HepG2 (cell line): ENCODE data around the gene MTRF1. TPM values are rescaled to one million over a fixed set of nuclear protein-coding genes. Genes with fewer than 3 reads are reported as not detected.

ENCODE experiments used
- ATAC-seq: fragments of 200-7000 bp; cut with Tn5 transposase; 3 replicates; pipeline ENCODE4 v1.9.1; 2020; ENCODE audit warnings: mild to moderate bottlenecking, moderate library complexity
- BruUV-seq: library from RNA; stranded (reverse); fragments of 400-500 nt; replicated peaks from 2 replicates; lab custom pipeline; 2021; lab: Mats Ljungman, UMichigan
- CTCF ChIA-PET: fragments of 300-600 bp; formaldehyde crosslinking; extraction: SDS; loops from one replicate; lab custom pipeline; 2021; ENCODE audit warnings: low total read pairs, inconsistent platforms, low intra/inter-chr PET ratio; lab: Yijun Ruan, JAX
- POLR2A ChIA-PET: fragments of 350-600 bp; sonication (Branson Sonifier 250); formaldehyde crosslinking; loops from one replicate; lab custom pipeline; 2020; ENCODE audit warnings: antibody characterized with exemption, inconsistent platforms; lab: Yijun Ruan, JAX
- DNase-seq: peaks from one replicate; pipeline ENCODE4 v3.0.0-alpha.2; 2015; ENCODE audit warnings: low spot score
- FAIRE-seq: peaks from 3 replicates; lab custom pipeline; 2011; peaks lifted over from hg19 to GRCh38; lab: Jason Lieb, UNC
- H2AFZ ChIP-seq: one replicate; pipeline ENCODE4 v1.6.1; 2011; ENCODE audit warnings: low read length, inconsistent platforms
- H3K27ac ChIP-seq: fragments of 300-600 bp; 3 replicates; pipeline ENCODE4 v1.8.0; 2011; ENCODE audit warnings: mixed run types, mild to moderate bottlenecking, mixed read lengths, low read length, inconsistent platforms; ENCODE audit not compliant: insufficient read depth; ENCODE audit errors: extremely low read length
- H3K27me3 ChIP-seq, 2 experiments: fragments of 200-600 bp in 1 of 2; 2 replicates in 1 of 2; 3 replicates in 1 of 2; pipeline versions ENCODE4 v1.6.0 to v1.8.0; 2011; ENCODE audit warnings: low read length in 2 of 2, mild to moderate bottlenecking in 2 of 2, moderate library complexity in 2 of 2, inconsistent platforms in 1 of 2; ENCODE audit not compliant: insufficient read depth in 2 of 2, control insufficient read depth in 1 of 2
- H3K36me3 ChIP-seq, 2 experiments: fragments of 200-600 bp in 1 of 2; replicated peaks in 1 of 2; 2 replicates in 1 of 2; 3 replicates in 1 of 2; pipeline versions ENCODE4 v1.5.1 to v1.8.0; 2011; ENCODE audit warnings: low read length in 2 of 2, inconsistent platforms in 1 of 2; ENCODE audit not compliant: insufficient read depth in 2 of 2, control insufficient read depth in 1 of 2
- H3K4me1 ChIP-seq: 2 replicates; pipeline ENCODE4 v1.5.1; 2012; ENCODE audit warnings: low read length, inconsistent platforms; ENCODE audit not compliant: insufficient read depth
- H3K4me2 ChIP-seq: 2 replicates; pipeline ENCODE4 v1.6.0; 2011; ENCODE audit warnings: low read depth, low read length, inconsistent platforms
- H3K4me3 ChIP-seq, 3 experiments: fragments of 200-600 bp in 1 of 3; sonication (generic), shearing (Covaris generic) in 1 of 3; replicated peaks in 1 of 3; 2 replicates each; pipeline ENCODE4 v1.5.1; 2011 to 2016; ENCODE audit warnings: low read length in 3 of 3, inconsistent platforms in 2 of 3, low read depth in 2 of 3, mild to moderate bottlenecking in 2 of 3, control low read depth in 1 of 3, mixed read lengths in 1 of 3; ENCODE audit not compliant: insufficient read depth in 1 of 3
- H3K79me2 ChIP-seq: one replicate; pipeline ENCODE4 v1.6.1; 2011; ENCODE audit warnings: low read length, inconsistent platforms; ENCODE audit not compliant: insufficient read depth
- H3K9ac ChIP-seq: 2 replicates; pipeline ENCODE4 v1.6.0; 2011; ENCODE audit warnings: mild to moderate bottlenecking, low read depth, low read length, inconsistent platforms; ENCODE audit not compliant: insufficient read depth
- H3K9me3 ChIP-seq: 2 replicates; pipeline ENCODE4 v1.5.1; 2012; ENCODE audit warnings: mild to moderate bottlenecking, low read length
- H4K20me1 ChIP-seq: 2 replicates; pipeline ENCODE4 v1.6.0; 2011; ENCODE audit warnings: inconsistent platforms, mild to moderate bottlenecking, low read length, moderate library complexity; ENCODE audit not compliant: insufficient read depth
- ASH2L ChIP-seq: fragments of 300-600, 200-600 bp; sonication (generic); IDR thresholded peaks from 2 replicates; pipeline ENCODE4 v1.7.0; 2017; ENCODE audit warnings: low read depth, mild to moderate bottlenecking, moderate library complexity, mixed read lengths, low read length; ENCODE audit not compliant: insufficient read length
- BORCS8-MEF2B ChIP-seq: sonication (generic); formaldehyde crosslinking; IDR thresholded peaks from 2 replicates; pipeline ENCODE4 v1.8.0; 2022; ENCODE audit warnings: mild to moderate bottlenecking, missing genetic modification reagents
- IKZF4 ChIP-seq: sonication (generic); formaldehyde crosslinking; IDR thresholded peaks from 2 replicates; pipeline ENCODE4 v1.5.1; 2020; ENCODE audit warnings: borderline replicate concordance, mild to moderate bottlenecking, low read depth, missing genetic modification reagents; ENCODE audit errors: not compliant biosample characterization
- MAZ ChIP-seq, 2 experiments: sonication (generic) in 1 of 2; formaldehyde crosslinking in 1 of 2; IDR thresholded peaks; 2 replicates each; pipeline versions ENCODE4 v1.5.0 to v1.6.1; 2012 to 2020; ENCODE audit warnings: low read depth in 2 of 2, mild to moderate bottlenecking in 2 of 2, borderline replicate concordance in 1 of 2, improper control_type of control experiment in 1 of 2, low read length in 1 of 2, missing genetic modification reagents in 1 of 2, moderate library complexity in 1 of 2
- PRPF4 ChIP-seq: fragments of 200-400 bp; formaldehyde crosslinking; IDR thresholded peaks from 2 replicates; pipeline ENCODE4 v1.6.1; 2016; ENCODE audit warnings: low read length, low read depth; ENCODE audit not compliant: poor library complexity, severe bottlenecking
- ZNF260 ChIP-seq: sonication (generic); formaldehyde crosslinking; IDR thresholded peaks from 2 replicates; pipeline ENCODE4 v1.4.0; 2020; ENCODE audit warnings: missing genetic modification reagents, low read depth, mild to moderate bottlenecking, borderline replicate concordance
- ZNF282 ChIP-seq: fragments of 450-650 bp; IDR thresholded peaks from 2 replicates; pipeline ENCODE4 v1.6.1; 2018; ENCODE audit not compliant: partially characterized antibody
- WGBS: methylation state at CpG from one replicate; pipeline ENCODE4 v1.1.6; 2017; ENCODE audit warnings: low lambda C conversion rate; 5-methylcytosine and 5-hydroxymethylcytosine counted together
- in situ Hi-C: cut with HindIII; loops from 2 replicates; pipeline ENCODE4 v1.10.0; 2017; ENCODE audit warnings: low pct_unique_long_range_greater_than_20kb; ENCODE audit not compliant: extremely low pct_ligation_motif_present
- intact Hi-C: fragments of 100-400 bp; cut with micrococcal nuclease; formaldehyde crosslinking; loops from one replicate; pipeline ENCODE4 v1.10.0; 2022; ENCODE audit not compliant: unreplicated experiment
- polyA plus RNA-seq, 8 experiments: library from polyadenylated mRNA; depleted of rRNA in 3 of 8; stranded (reverse) in 7 of 8; unstranded in 1 of 8; fragments of >200 nt; fragmentation: Illumina TruSeq in 4 of 8; extraction: Trizol in 4 of 8; gene quantifications; 2 replicates each; pipeline versions ENCODE4 v1.2.1 to v1.2.3, GENCODE V29; 2011 to 2016; ENCODE audit warnings: low read depth in 4 of 8, missing spikeins in 1 of 8, mixed read lengths in 1 of 8; ENCODE audit not compliant: insufficient read depth in 1 of 8
- total RNA-seq, 5 experiments: library from RNA; depleted of rRNA; stranded (reverse); fragments of >200 nt; fragmentation: Illumina TruSeq; extraction: Trizol; gene quantifications; 2 replicates each; pipeline ENCODE4 v1.2.3, GENCODE V29; 2016; ENCODE audit warnings: low read depth in 1 of 5
- TF ChIP-seq, protein P1 (sequence below): sonication (generic); formaldehyde crosslinking; IDR thresholded peaks from 2 replicates; pipeline ENCODE4 v1.4.0; 2020; ENCODE audit warnings: mild to moderate bottlenecking, low read depth, missing genetic modification reagents
- TF ChIP-seq, protein P2 (sequence below): sonication (generic); formaldehyde crosslinking; conservative IDR thresholded peaks from 2 replicates; pipeline ENCODE4 v1.4.0; 2020; ENCODE audit warnings: mild to moderate bottlenecking, missing genetic modification reagents, moderate library complexity

The MTRF1 gene
- total and polyA plus RNA-seq, 2 of the 13 experiments (the other 11 are each of a cell fraction or from before 2014, with no cell fraction given), result 21.6 to 27.2 TPM

DNA sequence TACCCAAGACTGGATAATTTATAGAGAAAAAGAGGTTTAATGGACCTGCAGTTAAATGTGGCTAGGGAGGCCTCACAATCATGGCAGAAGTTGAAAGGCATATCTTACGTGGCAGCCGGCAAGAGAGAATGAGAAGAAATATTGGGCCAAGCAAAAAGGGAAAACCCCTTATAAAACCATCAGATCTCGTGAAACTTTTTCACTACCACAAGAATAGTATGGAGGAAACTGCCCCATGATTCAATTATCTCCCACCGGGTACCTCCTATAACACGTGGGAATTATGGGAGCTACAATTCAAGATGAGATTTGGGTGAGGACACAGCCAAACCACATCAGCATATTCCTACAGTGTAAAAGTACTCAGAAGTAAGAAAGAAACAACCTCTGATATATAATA is 64.3 kb downstream of the MTRF1 start:
- ChIA-PET POLR2A (no interaction called here), CTCF (no interaction called here)
- H3K79me2 ChIP-seq, result peaks cover under 1% of the 10 kb centered on the region
- no peak for ATAC-seq
- no peak overlapping the region for H3K4me3 ChIP-seq
- FAIRE-seq, result no peak
- intact Hi-C loops (loop anchor here (10.0 kb wide), 1 partner anchor 124 kb away; no protein-coding TSS in a partner anchor), in situ Hi-C loops (loop anchor here (10.0 kb wide), 1 partner anchor 134 kb away; the partner anchor contains the start of gene WBP4)
- BruUV-seq, result no TSS peak
- H4K20me1 ChIP-seq, result no peaks in the 10 kb centered on the region
- no peaks in the 10 kb centered on the region for H3K36me3 ChIP-seq
- H3K9ac ChIP-seq, result no peak overlapping the region
- 75% methylated on average over 5 of the region's 5 CpGs for WGBS
- TF ChIP-seq ZNF260 (CRISPR knock-in tag), result no peak
- TF ChIP-seq ZNF282, result no peak
- TF ChIP-seq ASH2L, result no peak
- no peak for TF ChIP-seq PRPF4
- TF ChIP-seq, protein P1, sequence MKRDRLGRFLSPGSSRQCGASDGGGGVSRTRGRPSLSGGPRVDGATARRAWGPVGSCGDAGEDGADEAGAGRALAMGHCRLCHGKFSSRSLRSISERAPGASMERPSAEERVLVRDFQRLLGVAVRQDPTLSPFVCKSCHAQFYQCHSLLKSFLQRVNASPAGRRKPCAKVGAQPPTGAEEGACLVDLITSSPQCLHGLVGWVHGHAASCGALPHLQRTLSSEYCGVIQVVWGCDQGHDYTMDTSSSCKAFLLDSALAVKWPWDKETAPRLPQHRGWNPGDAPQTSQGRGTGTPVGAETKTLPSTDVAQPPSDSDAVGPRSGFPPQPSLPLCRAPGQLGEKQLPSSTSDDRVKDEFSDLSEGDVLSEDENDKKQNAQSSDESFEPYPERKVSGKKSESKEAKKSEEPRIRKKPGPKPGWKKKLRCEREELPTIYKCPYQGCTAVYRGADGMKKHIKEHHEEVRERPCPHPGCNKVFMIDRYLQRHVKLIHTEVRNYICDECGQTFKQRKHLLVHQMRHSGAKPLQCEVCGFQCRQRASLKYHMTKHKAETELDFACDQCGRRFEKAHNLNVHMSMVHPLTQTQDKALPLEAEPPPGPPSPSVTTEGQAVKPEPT (CRISPR knock-in tag), result no peak
- TF ChIP-seq, protein P2, sequence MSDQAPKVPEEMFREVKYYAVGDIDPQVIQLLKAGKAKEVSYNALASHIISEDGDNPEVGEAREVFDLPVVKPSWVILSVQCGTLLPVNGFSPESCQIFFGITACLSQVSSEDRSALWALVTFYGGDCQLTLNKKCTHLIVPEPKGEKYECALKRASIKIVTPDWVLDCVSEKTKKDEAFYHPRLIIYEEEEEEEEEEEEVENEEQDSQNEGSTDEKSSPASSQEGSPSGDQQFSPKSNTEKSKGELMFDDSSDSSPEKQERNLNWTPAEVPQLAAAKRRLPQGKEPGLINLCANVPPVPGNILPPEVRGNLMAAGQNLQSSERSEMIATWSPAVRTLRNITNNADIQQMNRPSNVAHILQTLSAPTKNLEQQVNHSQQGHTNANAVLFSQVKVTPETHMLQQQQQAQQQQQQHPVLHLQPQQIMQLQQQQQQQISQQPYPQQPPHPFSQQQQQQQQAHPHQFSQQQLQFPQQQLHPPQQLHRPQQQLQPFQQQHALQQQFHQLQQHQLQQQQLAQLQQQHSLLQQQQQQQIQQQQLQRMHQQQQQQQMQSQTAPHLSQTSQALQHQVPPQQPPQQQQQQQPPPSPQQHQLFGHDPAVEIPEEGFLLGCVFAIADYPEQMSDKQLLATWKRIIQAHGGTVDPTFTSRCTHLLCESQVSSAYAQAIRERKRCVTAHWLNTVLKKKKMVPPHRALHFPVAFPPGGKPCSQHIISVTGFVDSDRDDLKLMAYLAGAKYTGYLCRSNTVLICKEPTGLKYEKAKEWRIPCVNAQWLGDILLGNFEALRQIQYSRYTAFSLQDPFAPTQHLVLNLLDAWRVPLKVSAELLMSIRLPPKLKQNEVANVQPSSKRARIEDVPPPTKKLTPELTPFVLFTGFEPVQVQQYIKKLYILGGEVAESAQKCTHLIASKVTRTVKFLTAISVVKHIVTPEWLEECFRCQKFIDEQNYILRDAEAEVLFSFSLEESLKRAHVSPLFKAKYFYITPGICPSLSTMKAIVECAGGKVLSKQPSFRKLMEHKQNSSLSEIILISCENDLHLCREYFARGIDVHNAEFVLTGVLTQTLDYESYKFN, result no peak
- no peak for TF ChIP-seq BORCS8-MEF2B (CRISPR knock-in tag)
- no peak for TF ChIP-seq IKZF4 (CRISPR knock-in tag)
- no peak for TF ChIP-seq MAZ (IDR thresholded peaks at IDR 0.05; ENCODE audit: borderline replicate concordance, low read depth, low read length)
- no peak for TF ChIP-seq MAZ (CRISPR knock-in tag; IDR thresholded peaks at IDR 0.05; ENCODE audit: low read depth)
- no peak for DNase-seq
- no peaks in the 10 kb centered on the region for H3K9me3 ChIP-seq
- no peak overlapping the region for H2AFZ ChIP-seq
- H3K4me1 ChIP-seq, result peaks cover 13% of the 10 kb centered on the region
- no peaks in the 10 kb centered on the region; a peak in 1 of 5 replicates for H3K27me3 ChIP-seq
- no peak overlapping the region for H3K4me2 ChIP-seq
- H3K27ac ChIP-seq, result no peak overlapping the region
